ENCODE results near the gene CUL1.

DNA sequence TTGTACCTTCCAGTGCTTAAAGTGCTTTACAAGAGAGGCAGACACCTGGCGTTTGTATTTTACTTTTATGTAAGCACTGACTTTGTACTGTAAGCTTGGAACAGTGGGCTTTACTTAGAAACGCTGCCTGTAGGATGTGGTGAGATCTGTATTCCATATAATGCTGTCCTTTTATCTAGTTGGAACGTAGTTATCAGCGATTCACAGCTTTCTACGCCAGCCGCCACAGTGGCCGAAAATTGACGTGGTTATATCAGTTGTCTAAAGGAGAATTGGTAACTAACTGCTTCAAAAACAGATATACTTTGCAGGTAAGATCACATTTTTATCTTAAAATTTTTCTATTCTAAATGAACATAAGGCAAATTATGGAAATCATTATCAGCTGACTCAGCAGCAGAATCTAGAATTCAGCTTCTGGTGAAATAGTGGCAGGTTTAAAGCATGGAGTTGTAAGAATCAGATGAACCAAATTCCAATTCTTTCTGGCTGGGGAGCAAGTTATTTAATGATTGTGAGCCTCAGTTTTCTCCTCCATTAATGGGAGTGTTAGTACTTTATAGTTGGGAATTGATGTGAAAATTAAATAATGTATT, 91.5 kb downstream of the CUL1 start:
- TF ChIP-seq EZH2 (IDR thresholded peaks at IDR 0.05; ENCODE audit: low read depth, unreplicated experiment) = no peak
- TF ChIP-seq, protein P1, sequence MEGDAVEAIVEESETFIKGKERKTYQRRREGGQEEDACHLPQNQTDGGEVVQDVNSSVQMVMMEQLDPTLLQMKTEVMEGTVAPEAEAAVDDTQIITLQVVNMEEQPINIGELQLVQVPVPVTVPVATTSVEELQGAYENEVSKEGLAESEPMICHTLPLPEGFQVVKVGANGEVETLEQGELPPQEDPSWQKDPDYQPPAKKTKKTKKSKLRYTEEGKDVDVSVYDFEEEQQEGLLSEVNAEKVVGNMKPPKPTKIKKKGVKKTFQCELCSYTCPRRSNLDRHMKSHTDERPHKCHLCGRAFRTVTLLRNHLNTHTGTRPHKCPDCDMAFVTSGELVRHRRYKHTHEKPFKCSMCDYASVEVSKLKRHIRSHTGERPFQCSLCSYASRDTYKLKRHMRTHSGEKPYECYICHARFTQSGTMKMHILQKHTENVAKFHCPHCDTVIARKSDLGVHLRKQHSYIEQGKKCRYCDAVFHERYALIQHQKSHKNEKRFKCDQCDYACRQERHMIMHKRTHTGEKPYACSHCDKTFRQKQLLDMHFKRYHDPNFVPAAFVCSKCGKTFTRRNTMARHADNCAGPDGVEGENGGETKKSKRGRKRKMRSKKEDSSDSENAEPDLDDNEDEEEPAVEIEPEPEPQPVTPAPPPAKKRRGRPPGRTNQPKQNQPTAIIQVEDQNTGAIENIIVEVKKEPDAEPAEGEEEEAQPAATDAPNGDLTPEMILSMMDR (conservative IDR thresholded peaks at IDR 0.05; ENCODE audit: low read depth in 2 of 2) = no peak
- no peak for TF ChIP-seq NANOG (IDR thresholded peaks at IDR 0.05; ENCODE audit: borderline replicate concordance)
- TF ChIP-seq, protein P2, sequence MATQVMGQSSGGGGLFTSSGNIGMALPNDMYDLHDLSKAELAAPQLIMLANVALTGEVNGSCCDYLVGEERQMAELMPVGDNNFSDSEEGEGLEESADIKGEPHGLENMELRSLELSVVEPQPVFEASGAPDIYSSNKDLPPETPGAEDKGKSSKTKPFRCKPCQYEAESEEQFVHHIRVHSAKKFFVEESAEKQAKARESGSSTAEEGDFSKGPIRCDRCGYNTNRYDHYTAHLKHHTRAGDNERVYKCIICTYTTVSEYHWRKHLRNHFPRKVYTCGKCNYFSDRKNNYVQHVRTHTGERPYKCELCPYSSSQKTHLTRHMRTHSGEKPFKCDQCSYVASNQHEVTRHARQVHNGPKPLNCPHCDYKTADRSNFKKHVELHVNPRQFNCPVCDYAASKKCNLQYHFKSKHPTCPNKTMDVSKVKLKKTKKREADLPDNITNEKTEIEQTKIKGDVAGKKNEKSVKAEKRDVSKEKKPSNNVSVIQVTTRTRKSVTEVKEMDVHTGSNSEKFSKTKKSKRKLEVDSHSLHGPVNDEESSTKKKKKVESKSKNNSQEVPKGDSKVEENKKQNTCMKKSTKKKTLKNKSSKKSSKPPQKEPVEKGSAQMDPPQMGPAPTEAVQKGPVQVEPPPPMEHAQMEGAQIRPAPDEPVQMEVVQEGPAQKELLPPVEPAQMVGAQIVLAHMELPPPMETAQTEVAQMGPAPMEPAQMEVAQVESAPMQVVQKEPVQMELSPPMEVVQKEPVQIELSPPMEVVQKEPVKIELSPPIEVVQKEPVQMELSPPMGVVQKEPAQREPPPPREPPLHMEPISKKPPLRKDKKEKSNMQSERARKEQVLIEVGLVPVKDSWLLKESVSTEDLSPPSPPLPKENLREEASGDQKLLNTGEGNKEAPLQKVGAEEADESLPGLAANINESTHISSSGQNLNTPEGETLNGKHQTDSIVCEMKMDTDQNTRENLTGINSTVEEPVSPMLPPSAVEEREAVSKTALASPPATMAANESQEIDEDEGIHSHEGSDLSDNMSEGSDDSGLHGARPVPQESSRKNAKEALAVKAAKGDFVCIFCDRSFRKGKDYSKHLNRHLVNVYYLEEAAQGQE (IDR thresholded peaks at IDR 0.05; ENCODE audit: unreplicated experiment) = no peak
- TF ChIP-seq STAT1 (IDR thresholded peaks at IDR 0.05; ENCODE audit: unreplicated experiment) = no peak
- no peak for TF ChIP-seq EZH2phosphoT487 (IDR thresholded peaks at IDR 0.05; ENCODE audit: unreplicated experiment)
- TF ChIP-seq POLR2AphosphoS5 (IDR thresholded peaks at IDR 0.05; ENCODE audit: low read depth) = no peak
- no peak for TF ChIP-seq CREB1 (CRISPR knock-in tag; IDR thresholded peaks at IDR 0.05; ENCODE audit: low read depth)
- TF ChIP-seq JUNB (IDR thresholded peaks at IDR 0.05; ENCODE audit: unreplicated experiment) = no peak
- TF ChIP-seq, protein P3, sequence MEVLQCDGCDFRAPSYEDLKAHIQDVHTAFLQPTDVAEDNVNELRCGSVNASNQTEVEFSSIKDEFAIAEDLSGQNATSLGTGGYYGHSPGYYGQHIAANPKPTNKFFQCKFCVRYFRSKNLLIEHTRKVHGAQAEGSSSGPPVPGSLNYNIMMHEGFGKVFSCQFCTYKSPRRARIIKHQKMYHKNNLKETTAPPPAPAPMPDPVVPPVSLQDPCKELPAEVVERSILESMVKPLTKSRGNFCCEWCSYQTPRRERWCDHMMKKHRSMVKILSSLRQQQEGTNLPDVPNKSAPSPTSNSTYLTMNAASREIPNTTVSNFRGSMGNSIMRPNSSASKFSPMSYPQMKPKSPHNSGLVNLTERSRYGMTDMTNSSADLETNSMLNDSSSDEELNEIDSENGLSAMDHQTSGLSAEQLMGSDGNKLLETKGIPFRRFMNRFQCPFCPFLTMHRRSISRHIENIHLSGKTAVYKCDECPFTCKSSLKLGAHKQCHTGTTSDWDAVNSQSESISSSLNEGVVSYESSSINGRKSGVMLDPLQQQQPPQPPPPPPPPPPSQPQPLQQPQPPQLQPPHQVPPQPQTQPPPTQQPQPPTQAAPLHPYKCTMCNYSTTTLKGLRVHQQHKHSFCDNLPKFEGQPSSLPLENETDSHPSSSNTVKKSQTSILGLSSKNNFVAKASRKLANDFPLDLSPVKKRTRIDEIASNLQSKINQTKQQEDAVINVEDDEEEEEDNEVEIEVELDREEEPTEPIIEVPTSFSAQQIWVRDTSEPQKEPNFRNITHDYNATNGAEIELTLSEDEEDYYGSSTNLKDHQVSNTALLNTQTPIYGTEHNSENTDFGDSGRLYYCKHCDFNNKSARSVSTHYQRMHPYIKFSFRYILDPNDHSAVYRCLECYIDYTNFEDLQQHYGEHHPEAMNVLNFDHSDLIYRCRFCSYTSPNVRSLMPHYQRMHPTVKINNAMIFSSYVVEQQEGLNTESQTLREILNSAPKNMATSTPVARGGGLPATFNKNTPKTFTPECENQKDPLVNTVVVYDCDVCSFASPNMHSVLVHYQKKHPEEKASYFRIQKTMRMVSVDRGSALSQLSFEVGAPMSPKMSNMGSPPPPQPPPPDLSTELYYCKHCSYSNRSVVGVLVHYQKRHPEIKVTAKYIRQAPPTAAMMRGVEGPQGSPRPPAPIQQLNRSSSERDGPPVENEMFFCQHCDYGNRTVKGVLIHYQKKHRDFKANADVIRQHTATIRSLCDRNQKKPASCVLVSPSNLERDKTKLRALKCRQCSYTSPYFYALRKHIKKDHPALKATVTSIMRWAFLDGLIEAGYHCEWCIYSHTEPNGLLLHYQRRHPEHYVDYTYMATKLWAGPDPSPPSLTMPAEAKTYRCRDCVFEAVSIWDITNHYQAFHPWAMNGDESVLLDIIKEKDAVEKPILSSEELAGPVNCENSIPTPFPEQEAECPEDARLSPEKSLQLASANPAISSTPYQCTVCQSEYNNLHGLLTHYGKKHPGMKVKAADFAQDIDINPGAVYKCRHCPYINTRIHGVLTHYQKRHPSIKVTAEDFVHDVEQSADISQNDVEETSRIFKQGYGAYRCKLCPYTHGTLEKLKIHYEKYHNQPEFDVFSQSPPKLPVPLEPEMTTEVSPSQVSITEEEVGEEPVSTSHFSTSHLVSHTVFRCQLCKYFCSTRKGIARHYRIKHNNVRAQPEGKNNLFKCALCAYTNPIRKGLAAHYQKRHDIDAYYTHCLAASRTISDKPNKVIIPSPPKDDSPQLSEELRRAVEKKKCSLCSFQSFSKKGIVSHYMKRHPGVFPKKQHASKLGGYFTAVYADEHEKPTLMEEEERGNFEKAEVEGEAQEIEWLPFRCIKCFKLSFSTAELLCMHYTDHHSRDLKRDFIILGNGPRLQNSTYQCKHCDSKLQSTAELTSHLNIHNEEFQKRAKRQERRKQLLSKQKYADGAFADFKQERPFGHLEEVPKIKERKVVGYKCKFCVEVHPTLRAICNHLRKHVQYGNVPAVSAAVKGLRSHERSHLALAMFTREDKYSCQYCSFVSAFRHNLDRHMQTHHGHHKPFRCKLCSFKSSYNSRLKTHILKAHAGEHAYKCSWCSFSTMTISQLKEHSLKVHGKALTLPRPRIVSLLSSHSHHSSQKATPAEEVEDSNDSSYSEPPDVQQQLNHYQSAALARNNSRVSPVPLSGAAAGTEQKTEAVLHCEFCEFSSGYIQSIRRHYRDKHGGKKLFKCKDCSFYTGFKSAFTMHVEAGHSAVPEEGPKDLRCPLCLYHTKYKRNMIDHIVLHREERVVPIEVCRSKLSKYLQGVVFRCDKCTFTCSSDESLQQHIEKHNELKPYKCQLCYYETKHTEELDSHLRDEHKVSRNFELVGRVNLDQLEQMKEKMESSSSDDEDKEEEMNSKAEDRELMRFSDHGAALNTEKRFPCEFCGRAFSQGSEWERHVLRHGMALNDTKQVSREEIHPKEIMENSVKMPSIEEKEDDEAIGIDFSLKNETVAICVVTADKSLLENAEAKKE (CRISPR knock-in tag; IDR thresholded peaks at IDR 0.05) = no peak
- TF ChIP-seq, protein P4, sequence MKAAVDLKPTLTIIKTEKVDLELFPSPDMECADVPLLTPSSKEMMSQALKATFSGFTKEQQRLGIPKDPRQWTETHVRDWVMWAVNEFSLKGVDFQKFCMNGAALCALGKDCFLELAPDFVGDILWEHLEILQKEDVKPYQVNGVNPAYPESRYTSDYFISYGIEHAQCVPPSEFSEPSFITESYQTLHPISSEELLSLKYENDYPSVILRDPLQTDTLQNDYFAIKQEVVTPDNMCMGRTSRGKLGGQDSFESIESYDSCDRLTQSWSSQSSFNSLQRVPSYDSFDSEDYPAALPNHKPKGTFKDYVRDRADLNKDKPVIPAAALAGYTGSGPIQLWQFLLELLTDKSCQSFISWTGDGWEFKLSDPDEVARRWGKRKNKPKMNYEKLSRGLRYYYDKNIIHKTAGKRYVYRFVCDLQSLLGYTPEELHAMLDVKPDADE (IDR thresholded peaks at IDR 0.05) = no peak
- no peak for TF ChIP-seq ZNF114 (CRISPR knock-in tag; IDR thresholded peaks at IDR 0.05)
- no peak for TF ChIP-seq ZNF331 (CRISPR knock-in tag; IDR thresholded peaks at IDR 0.05; ENCODE audit: low read depth)
